HG03571 (cell line): Measurements from ENCODE around the gene SULT2A1.
"Not testable (repeated sequence)": the region's sequence is repeated elsewhere in the genome, so short reads cannot be mapped to it uniquely, and the experiment has no call there.

Source experiments
- ATAC-seq: cut with Tn5 transposase; IDR thresholded peaks from one replicate; pipeline ENCODE4 v1.9.1; 2021; ENCODE audit not compliant: unreplicated experiment

SULT2A1 gene

GRCh38 chr19:47886010-47886559 is at the start of gene SULT2A1:
SULT2A1 (minus strand) TSS chr19:47886315; CDS start chr19:47886257, 58 bp downstream.
- no peak for ATAC-seq

- not testable (repeated sequence) for ATAC-seq
These were observed 42.5 kb upstream of the SULT2A1 start for GRCh38 chr19:47928581-47928980.

- ATAC-seq, result not testable (repeated sequence)
These were observed 34.0 kb upstream of the SULT2A1 start for GRCh38 chr19:47920107-47920506.

GRCh38 chr19:47910191-47910590 is 24.1 kb upstream of the SULT2A1 start:
- not testable (repeated sequence) for ATAC-seq

GRCh38 chr19:47909350-47909749 is 23.2 kb upstream of the SULT2A1 start:
- ATAC-seq, result not testable (repeated sequence)

- ATAC-seq, result no peak
These were observed 15.3 kb upstream of the SULT2A1 start for GRCh38 chr19:47901370-47901769.

GRCh38 chr19:47899335-47899734 is 13.2 kb upstream of the SULT2A1 start:
- ATAC-seq, result no peak

- no peak for ATAC-seq
These were observed 11.7 kb upstream of the SULT2A1 start for GRCh38 chr19:47897861-47898260.

GRCh38 chr19:47896773-47897172 is 10.7 kb upstream of the SULT2A1 start:
- no peak for ATAC-seq

GRCh38 chr19:47896019-47896418 is 9.9 kb upstream of the SULT2A1 start:
- ATAC-seq, result no peak

GRCh38 chr19:47895165-47895782 is 9.2 kb upstream of the SULT2A1 start:
- no peak for ATAC-seq

GRCh38 chr19:47891923-47892666 is 6.0 kb upstream of the SULT2A1 start:
- no peak for ATAC-seq

GRCh38 chr19:47891622-47891922 is 5.5 kb upstream of the SULT2A1 start:
- ATAC-seq, result no peak

- ATAC-seq, result no peak
These were observed 4.9 kb upstream of the SULT2A1 start for GRCh38 chr19:47890865-47891621.

- no peak for ATAC-seq
These were observed 1.1 kb downstream of the SULT2A1 start for GRCh38 chr19:47885067-47885463.

GRCh38 chr19:47882890-47883289 is 3.2 kb downstream of the SULT2A1 start:
- no peak for ATAC-seq

GRCh38 chr19:47881757-47882156 is 4.4 kb downstream of the SULT2A1 start:
- no peak for ATAC-seq

GRCh38 chr19:47879385-47879784 is 6.7 kb downstream of the SULT2A1 start:
- not testable (repeated sequence) for ATAC-seq

- ATAC-seq, result no peak
These were observed 7.2 kb downstream of the SULT2A1 start for GRCh38 chr19:47878906-47879305.

GRCh38 chr19:47865166-47865565 is 20.9 kb downstream of the SULT2A1 start:
- no peak for ATAC-seq

GRCh38 chr19:47863514-47863936 is 22.6 kb downstream of the SULT2A1 start:
- ATAC-seq, result no peak

GRCh38 chr19:47861630-47862029 is 24.5 kb downstream of the SULT2A1 start:
- no peak for ATAC-seq
